Prostate gland (tissue), 2 donors: ENCODE results near the gene ARRB1.

Experiments
- POLR2A ChIP-seq: fragments of 450-650 bp; IDR thresholded peaks from one replicate; pipeline ENCODE4 v1.6.1; 2016; ENCODE audit warnings: antibody characterized with exemption, mild to moderate bottlenecking
- POLR2AphosphoS5 ChIP-seq: sonication (generic); formaldehyde crosslinking; IDR thresholded peaks from one replicate; pipeline ENCODE4 v1.6.1; 2017; ENCODE audit warnings: antibody characterized with exemption
- TF ChIP-seq, protein P1 (sequence below), 4 experiments: fragments of 200-600 bp in 2 of 4; fragments of 450-650 bp in 2 of 4; sonication (generic) in 2 of 4; IDR thresholded peaks; 1 replicate in 3 of 4; 2 replicates in 1 of 4; pipeline ENCODE4 v1.5.1; 2016 to 2019; ENCODE audit warnings: antibody characterized with exemption in 4 of 4, mild to moderate bottlenecking in 2 of 4, moderate library complexity in 2 of 4

GRCh38 chr11:75341612-75342011, 9.8 kb downstream of the ARRB1 start:
- TF ChIP-seq POLR2A (no peak), POLR2AphosphoS5 (no peak)
- TF ChIP-seq, protein P1, sequence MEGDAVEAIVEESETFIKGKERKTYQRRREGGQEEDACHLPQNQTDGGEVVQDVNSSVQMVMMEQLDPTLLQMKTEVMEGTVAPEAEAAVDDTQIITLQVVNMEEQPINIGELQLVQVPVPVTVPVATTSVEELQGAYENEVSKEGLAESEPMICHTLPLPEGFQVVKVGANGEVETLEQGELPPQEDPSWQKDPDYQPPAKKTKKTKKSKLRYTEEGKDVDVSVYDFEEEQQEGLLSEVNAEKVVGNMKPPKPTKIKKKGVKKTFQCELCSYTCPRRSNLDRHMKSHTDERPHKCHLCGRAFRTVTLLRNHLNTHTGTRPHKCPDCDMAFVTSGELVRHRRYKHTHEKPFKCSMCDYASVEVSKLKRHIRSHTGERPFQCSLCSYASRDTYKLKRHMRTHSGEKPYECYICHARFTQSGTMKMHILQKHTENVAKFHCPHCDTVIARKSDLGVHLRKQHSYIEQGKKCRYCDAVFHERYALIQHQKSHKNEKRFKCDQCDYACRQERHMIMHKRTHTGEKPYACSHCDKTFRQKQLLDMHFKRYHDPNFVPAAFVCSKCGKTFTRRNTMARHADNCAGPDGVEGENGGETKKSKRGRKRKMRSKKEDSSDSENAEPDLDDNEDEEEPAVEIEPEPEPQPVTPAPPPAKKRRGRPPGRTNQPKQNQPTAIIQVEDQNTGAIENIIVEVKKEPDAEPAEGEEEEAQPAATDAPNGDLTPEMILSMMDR (IDR thresholded peaks at IDR 0.05), result no peak
